Endothelial cell of umbilical vein (primary cell): ENCODE results near the gene RMDN3. TPM values are rescaled to one million over a fixed set of nuclear protein-coding genes. Genes with fewer than 3 reads are reported as not detected.

Source experiments
- BruUV-seq: library from RNA; stranded (reverse); fragments of 400-500 nt; replicated peaks from 2 replicates; lab custom pipeline; 2021; lab: Mats Ljungman, UMichigan
- CTCF ChIA-PET: fragments of 300-600, 350-600 bp; sonication (Branson Sonifier 250); formaldehyde crosslinking; loops from one replicate; lab custom pipeline; 2021; ENCODE audit warnings: antibody characterized with exemption, inconsistent platforms; lab: Charles Lee
- POLR2A ChIA-PET: fragments of 300-600, 350-600 bp; sonication (Branson Sonifier 250); formaldehyde crosslinking; loops from one replicate; lab custom pipeline; 2021; ENCODE audit warnings: antibody characterized with exemption, inconsistent platforms; lab: Charles Lee
- DNase-seq: peaks from one replicate; pipeline ENCODE4 v3.0.0-alpha.2; 2011; ENCODE audit warnings: low read depth, low spot score
- FAIRE-seq: peaks from 2 replicates; lab custom pipeline; 2011; peaks lifted over from hg19 to GRCh38; lab: Jason Lieb, UNC
- H2AFZ ChIP-seq: 2 replicates; pipeline ENCODE4 v1.6.0; 2012; ENCODE audit warnings: low read depth, low read length, control low read depth, inconsistent platforms
- H3K27ac ChIP-seq: 2 replicates; pipeline ENCODE4 v1.5.1; 2011; ENCODE audit warnings: low read depth, mild to moderate bottlenecking, control low read depth, low read length, moderate library complexity; ENCODE audit not compliant: insufficient read depth
- H3K27me3 ChIP-seq, 2 experiments: 2 replicates each; pipeline versions ENCODE4 v1.6.0 to v1.6.1; 2011; ENCODE audit warnings: low read length in 2 of 2, mixed read lengths in 1 of 2; ENCODE audit not compliant: control insufficient read depth in 2 of 2, insufficient read depth in 2 of 2
- H3K36me3 ChIP-seq, 2 experiments: 2 replicates in 1 of 2; 3 replicates in 1 of 2; pipeline ENCODE4 v1.5.1; 2011; ENCODE audit warnings: low read length in 2 of 2, mild to moderate bottlenecking in 1 of 2, moderate library complexity in 1 of 2; ENCODE audit not compliant: control insufficient read depth in 2 of 2, insufficient read depth in 2 of 2; ENCODE audit errors: extremely low read depth in 1 of 2
- H3K4me1 ChIP-seq: 3 replicates; pipeline ENCODE4 v1.5.1; 2011; ENCODE audit warnings: mild to moderate bottlenecking, low read length; ENCODE audit not compliant: control insufficient read depth, insufficient read depth; ENCODE audit errors: extremely low read depth
- H3K4me2 ChIP-seq: 2 replicates; pipeline ENCODE4 v1.6.1; 2011; ENCODE audit warnings: low read length, control low read depth, mixed read lengths; ENCODE audit not compliant: insufficient read depth
- H3K4me3 ChIP-seq, 3 experiments: fragments of 200-600 bp in 1 of 3; sonication (generic), shearing (Covaris generic) in 1 of 3; replicated peaks in 1 of 3; 2 replicates each; pipeline ENCODE4 v1.5.1; 2011 to 2016; ENCODE audit warnings: control low read depth in 3 of 3, low read length in 3 of 3, mild to moderate bottlenecking in 2 of 3, inconsistent platforms in 1 of 3, low read depth in 1 of 3, moderate library complexity in 1 of 3; ENCODE audit not compliant: insufficient read depth in 1 of 3
- H3K79me2 ChIP-seq: 2 replicates; pipeline ENCODE4 v1.6.0; 2012; ENCODE audit warnings: low read length, inconsistent platforms; ENCODE audit not compliant: control insufficient read depth, insufficient read depth
- H3K9ac ChIP-seq: replicated peaks from 2 replicates; pipeline ENCODE3; 2011; ENCODE audit warnings: low read length, control low read depth; ENCODE audit not compliant: insufficient read depth; ENCODE audit errors: extremely low read depth
- H3K9me1 ChIP-seq: replicated peaks from 3 replicates; pipeline ENCODE4 v1.6.0; 2011; ENCODE audit warnings: mild to moderate bottlenecking, low read length; ENCODE audit not compliant: control insufficient read depth, insufficient read depth; ENCODE audit errors: extremely low read depth
- H3K9me3 ChIP-seq: replicated peaks from 2 replicates; pipeline ENCODE4 v1.5.1; 2012; ENCODE audit warnings: low read length, inconsistent platforms; ENCODE audit not compliant: control insufficient read depth, insufficient read depth
- H4K20me1 ChIP-seq: replicated peaks from 2 replicates; pipeline ENCODE3; 2011; ENCODE audit warnings: mild to moderate bottlenecking, low read length; ENCODE audit not compliant: control insufficient read depth, insufficient read depth; ENCODE audit errors: extremely low read depth
- EZH2 ChIP-seq: IDR thresholded peaks from 2 replicates; pipeline ENCODE4 v1.6.1; 2012; ENCODE audit warnings: borderline replicate concordance, low read depth, mild to moderate bottlenecking, moderate library complexity, low read length, inconsistent platforms; ENCODE audit not compliant: severe bottlenecking
- FOS ChIP-seq: IDR thresholded peaks from 2 replicates; pipeline ENCODE4 v1.6.1; 2011; ENCODE audit warnings: mild to moderate bottlenecking, low read length, moderate library complexity, borderline replicate concordance; ENCODE audit not compliant: insufficient read depth
- JUN ChIP-seq: IDR thresholded peaks from 2 replicates; pipeline ENCODE4 v1.6.1; 2011; ENCODE audit warnings: borderline replicate concordance, low read depth; ENCODE audit not compliant: insufficient read length, insufficient read depth
- MYC ChIP-seq: IDR thresholded peaks from one replicate; pipeline ENCODE4 v1.6.1; 2011; ENCODE audit warnings: mild to moderate bottlenecking, low read depth, low read length
- POLR2A ChIP-seq: IDR thresholded peaks from 2 replicates; pipeline ENCODE4 v1.6.1; 2012; ENCODE audit warnings: low read depth, mild to moderate bottlenecking, control low read depth, low read length
- POLR2AphosphoS5 ChIP-seq: IDR thresholded peaks from 2 replicates; pipeline ENCODE4 v1.6.1; 2012; ENCODE audit warnings: low read depth, mild to moderate bottlenecking, control low read depth, low read length, moderate library complexity; ENCODE audit not compliant: insufficient read depth
- dilution Hi-C: fragments of 300-500 bp; cut with MboI; formaldehyde crosslinking; loops from one replicate; pipeline ENCODE4 v1.15.0; 2019; ENCODE audit warnings: low sequenced_read_pairs; ENCODE audit not compliant: extremely low pct_ligation_motif_present
- intact Hi-C: fragments of 100-400 bp; cut with micrococcal nuclease; formaldehyde crosslinking; loops from one replicate; pipeline ENCODE4 v1.10.0; 2022
- polyA plus RNA-seq, 4 experiments: library from polyadenylated mRNA; depleted of rRNA in 3 of 4; stranded (reverse) in 3 of 4; unstranded in 1 of 4; fragments of >200 nt; gene quantifications; 2 replicates each; pipeline versions ENCODE4 v1.2.1 to v1.2.3, GENCODE V29; 2011 to 2012; ENCODE audit warnings: missing spikeins in 1 of 4
- total RNA-seq: library from RNA; stranded (reverse); gene quantifications from 2 replicates; pipeline ENCODE4 v1.2.3, GENCODE V29; 2021
- TF ChIP-seq, protein P1 (sequence below): IDR thresholded peaks from 2 replicates; pipeline ENCODE4 v1.6.1; 2011; ENCODE audit not compliant: insufficient read depth, insufficient read length
- TF ChIP-seq, protein P2 (sequence below), 2 donors: IDR thresholded peaks; 1 replicate in 1 of 2; 2 replicates in 1 of 2; pipeline ENCODE4 v1.5.1; 2011; ENCODE audit warnings: low read length in 2 of 2, mild to moderate bottlenecking in 2 of 2, moderate library complexity in 2 of 2, control low read depth in 1 of 2, inconsistent platforms in 1 of 2, low read depth in 1 of 2; ENCODE audit not compliant: insufficient read depth in 1 of 2; ENCODE audit errors: extremely low read depth in 1 of 2

The RMDN3 gene
- total and polyA plus RNA-seq, 2 donors (not counting 3 experiments of a cell fraction or from before 2014, with no cell fraction given) = 20.1 to 37.2 TPM

DNA sequence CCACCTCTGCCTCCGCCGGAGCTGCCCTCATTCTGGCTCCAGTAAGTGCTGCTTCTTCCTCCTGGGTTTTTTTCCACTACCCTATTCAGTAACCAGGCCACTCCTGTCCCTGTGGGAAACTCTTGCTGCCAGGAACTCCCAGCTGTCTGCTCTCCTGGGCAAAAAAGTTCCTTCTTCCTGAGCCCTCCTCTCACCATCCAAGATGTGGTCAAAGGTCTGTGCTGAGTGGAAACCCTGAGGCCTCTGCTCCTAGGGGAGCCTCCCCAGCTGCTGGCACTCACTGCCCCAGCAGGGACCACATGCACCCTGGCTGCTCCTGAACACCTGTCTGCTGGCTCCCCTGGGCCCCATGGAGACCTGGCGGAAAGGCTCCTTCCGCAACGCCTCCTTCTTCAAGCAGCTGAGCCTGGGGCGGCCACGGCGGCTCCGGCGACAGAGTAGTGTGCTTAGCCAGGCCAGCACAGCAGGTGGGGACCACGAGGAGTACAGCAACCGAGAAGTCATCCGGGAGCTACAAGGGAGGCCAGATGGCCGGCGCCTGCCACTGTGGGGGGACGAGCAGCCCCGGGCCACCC lies 15.2 kb upstream of the RMDN3 start:
- TF ChIP-seq EZH2 (no peak), POLR2A (no peak), POLR2AphosphoS5 (no peak)
- H3K9me1 ChIP-seq = no peaks in the 10 kb centered on the region
- H3K9me3 ChIP-seq = no peaks in the 10 kb centered on the region
- no peak overlapping the region for H2AFZ ChIP-seq
- peak; percentile 40 for FAIRE-seq
- peaks cover 0 to 17% of the 10 kb centered on the region in 2 experiments for H3K36me3 ChIP-seq
- H3K27me3 ChIP-seq = no peaks in the 10 kb centered on the region
- H3K27ac ChIP-seq = peak overlapping the region; percentile 46
- peaks cover 26% of the 10 kb centered on the region for H3K4me1 ChIP-seq
- no peak overlapping the region for H3K9ac ChIP-seq
- ChIA-PET POLR2A (no interaction called here), CTCF (interaction anchor here (0.9 to 2.7 kb wide), 7 partner anchors 12 to 124 kb away, joined by 3 to 22 read pairs (median 8); partner anchors contain the start of genes DNAJC17, VPS18 and ZFYVE19)
- no peak overlapping the region for H3K4me2 ChIP-seq
- dilution Hi-C loops = no loop called here
- H4K20me1 ChIP-seq = no peaks in the 10 kb centered on the region
- intact Hi-C loops = no loop called here
- no TSS peak for BruUV-seq
- no peak for DNase-seq
- H3K4me3 ChIP-seq = no peak overlapping the region
- no peaks in the 10 kb centered on the region for H3K79me2 ChIP-seq

DNA sequence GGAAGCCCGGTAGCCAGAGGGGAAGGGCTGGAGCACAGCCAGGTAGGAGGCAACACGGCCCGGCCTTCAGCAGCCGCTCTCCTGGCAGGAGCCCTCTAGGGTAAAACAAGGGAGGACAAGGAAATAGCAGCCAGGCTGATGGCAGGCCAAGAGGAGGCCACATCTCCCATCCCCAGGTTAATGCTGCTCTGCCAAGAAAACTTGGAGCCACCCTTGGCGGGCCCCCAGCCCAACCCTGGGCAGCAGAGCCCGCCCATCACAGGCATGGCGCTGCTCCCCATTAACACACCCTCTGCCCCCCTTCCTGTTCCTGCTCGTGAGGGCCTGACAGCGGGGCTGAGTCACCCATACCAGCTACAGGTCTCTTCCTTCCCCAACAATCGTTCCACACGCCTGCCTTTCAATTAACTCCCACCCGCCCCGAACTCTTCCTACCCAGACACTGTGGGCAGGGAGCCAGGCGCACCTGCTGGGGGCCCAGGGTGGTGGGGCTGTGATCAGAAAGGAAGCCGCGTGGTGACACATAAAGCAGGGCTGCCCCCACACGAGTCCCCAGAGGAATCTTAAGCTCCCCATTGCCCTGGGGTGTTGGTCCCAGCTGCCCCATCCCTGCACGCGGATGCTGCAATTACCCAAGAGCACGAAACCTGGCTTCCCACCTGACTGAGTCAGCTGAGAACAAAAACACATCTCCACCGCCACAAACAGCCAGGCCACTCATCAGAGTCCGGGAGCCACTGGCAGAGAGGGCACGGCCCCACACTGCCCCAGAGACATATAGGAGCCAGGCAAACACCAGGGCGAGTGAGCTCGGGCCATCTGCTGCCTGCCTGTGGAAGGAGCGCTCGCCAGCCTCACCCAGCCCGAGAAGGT lies 14.5 kb upstream of the RMDN3 start, which contains the start of gene C15orf62:
C15orf62 (plus strand) TSS at position 707 of the 873 bp plus-strand sequence. CDS start 516 bp downstream, outside the sequence.
- DNase-seq (peak; percentile 65), FAIRE-seq (peak; percentile 94)
- TF ChIP-seq POLR2AphosphoS5 (peak; percentile 23), FOS (peak; percentile 66), POLR2A (no peak), JUN (peak; percentile 2), MYC (no peak)
- TF ChIP-seq, protein P1, sequence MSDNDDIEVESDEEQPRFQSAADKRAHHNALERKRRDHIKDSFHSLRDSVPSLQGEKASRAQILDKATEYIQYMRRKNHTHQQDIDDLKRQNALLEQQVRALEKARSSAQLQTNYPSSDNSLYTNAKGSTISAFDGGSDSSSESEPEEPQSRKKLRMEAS = no peak
- TF ChIP-seq, protein P2, sequence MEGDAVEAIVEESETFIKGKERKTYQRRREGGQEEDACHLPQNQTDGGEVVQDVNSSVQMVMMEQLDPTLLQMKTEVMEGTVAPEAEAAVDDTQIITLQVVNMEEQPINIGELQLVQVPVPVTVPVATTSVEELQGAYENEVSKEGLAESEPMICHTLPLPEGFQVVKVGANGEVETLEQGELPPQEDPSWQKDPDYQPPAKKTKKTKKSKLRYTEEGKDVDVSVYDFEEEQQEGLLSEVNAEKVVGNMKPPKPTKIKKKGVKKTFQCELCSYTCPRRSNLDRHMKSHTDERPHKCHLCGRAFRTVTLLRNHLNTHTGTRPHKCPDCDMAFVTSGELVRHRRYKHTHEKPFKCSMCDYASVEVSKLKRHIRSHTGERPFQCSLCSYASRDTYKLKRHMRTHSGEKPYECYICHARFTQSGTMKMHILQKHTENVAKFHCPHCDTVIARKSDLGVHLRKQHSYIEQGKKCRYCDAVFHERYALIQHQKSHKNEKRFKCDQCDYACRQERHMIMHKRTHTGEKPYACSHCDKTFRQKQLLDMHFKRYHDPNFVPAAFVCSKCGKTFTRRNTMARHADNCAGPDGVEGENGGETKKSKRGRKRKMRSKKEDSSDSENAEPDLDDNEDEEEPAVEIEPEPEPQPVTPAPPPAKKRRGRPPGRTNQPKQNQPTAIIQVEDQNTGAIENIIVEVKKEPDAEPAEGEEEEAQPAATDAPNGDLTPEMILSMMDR (IDR thresholded peaks at IDR 0.05; ENCODE audit: extremely low read depth in 1 of 2, insufficient read depth in 1 of 2, low read depth in 1 of 2, low read length in 2 of 2) = no peak
- H3K79me2 ChIP-seq = no peaks in the 10 kb centered on the region
- ChIA-PET POLR2A (no interaction called here), CTCF (interaction anchor here (0.9 to 2.7 kb wide), 10 partner anchors 11 to 125 kb away, joined by 3 to 22 read pairs (median 7); partner anchors contain the start of genes DNAJC17, VPS18 and ZFYVE19)
- no peaks in the 10 kb centered on the region for H4K20me1 ChIP-seq
- peak within 1 kb of the TSS; percentile 46 for H3K27ac ChIP-seq
- peak within 1 kb of the TSS; percentile 57 for H3K4me2 ChIP-seq
- H3K4me1 ChIP-seq = peaks cover 29% of the 10 kb centered on the region
- no peaks in the 10 kb centered on the region for H3K9me1 ChIP-seq
- no peaks in the 10 kb centered on the region for H3K27me3 ChIP-seq
- H3K9me3 ChIP-seq = no peaks in the 10 kb centered on the region
- H3K4me3 ChIP-seq = no peak within 1 kb of the TSS
- H3K9ac ChIP-seq = peak within 1 kb of the TSS; percentile 24
- BruUV-seq = no TSS peak
- H2AFZ ChIP-seq = peak within 1 kb of the TSS; percentile 57
- intact Hi-C loops = loop anchor here (1.0 to 2.0 kb wide), 3 partner anchors 14 to 24 kb away; partner anchors contain the start of gene RMDN3
- peaks cover 0 to 12% of the 10 kb centered on the region in 2 experiments for H3K36me3 ChIP-seq
- dilution Hi-C loops = no loop called here
